KMS-11 (cell line): Measurements from ENCODE around the gene ATMIN.

Experiments
- H2AFZ ChIP-seq: fragments of 200-600 bp; sonication (generic); 2 replicates; pipeline ENCODE4 v1.6.1; 2016; ENCODE audit warnings: antibody characterized with exemption, mixed run types, low read depth
- H3K27ac ChIP-seq: fragments of 200-600 bp; sonication (generic); 2 replicates; pipeline ENCODE4 v1.6.1; 2016; ENCODE audit warnings: mild to moderate bottlenecking, mixed run types
- H3K27me3 ChIP-seq: fragments of 200-600 bp; sonication (generic); 2 replicates; pipeline ENCODE4 v1.6.1; 2017; ENCODE audit warnings: mild to moderate bottlenecking, low read depth, mixed run types, moderate library complexity; ENCODE audit not compliant: insufficient read depth
- H3K36me3 ChIP-seq: fragments of 200-600 bp; sonication (generic); 2 replicates; pipeline ENCODE4 v1.6.1; 2017; ENCODE audit warnings: mild to moderate bottlenecking, mixed run types; ENCODE audit not compliant: insufficient read depth
- H3K4me1 ChIP-seq: fragments of 200-600 bp; sonication (generic); 2 replicates; pipeline ENCODE4 v1.6.1; 2016; ENCODE audit warnings: mild to moderate bottlenecking, low read depth, mixed run types; ENCODE audit not compliant: poor library complexity, severe bottlenecking
- H3K4me2 ChIP-seq: fragments of 200-600 bp; sonication (generic); 2 replicates; pipeline ENCODE4 v1.7.0; 2016; ENCODE audit warnings: mild to moderate bottlenecking, mixed run types
- H3K4me3 ChIP-seq: fragments of 200-600 bp; sonication (generic); IDR thresholded peaks from 2 replicates; pipeline ENCODE4 v1.6.1; 2017; ENCODE audit warnings: low read depth, low read length, mixed read lengths; ENCODE audit not compliant: insufficient read depth
- H3K79me2 ChIP-seq: fragments of 200-600 bp; sonication (generic); 2 replicates; pipeline ENCODE4 v1.6.1; 2016; ENCODE audit warnings: low read depth, mixed run types; ENCODE audit not compliant: insufficient read depth
- H3K9ac ChIP-seq: fragments of 200-600 bp; sonication (generic); 2 replicates; pipeline ENCODE4 v1.6.1; 2016; ENCODE audit warnings: mild to moderate bottlenecking, mixed run types
- H4K20me1 ChIP-seq: fragments of 200-600 bp; sonication (generic); 2 replicates; pipeline ENCODE4 v1.6.1; 2016; ENCODE audit warnings: mild to moderate bottlenecking, mixed run types; ENCODE audit not compliant: insufficient read depth
- CTCF ChIP-seq: fragments of 200-600 bp; sonication (generic); conservative IDR thresholded peaks from 2 replicates; pipeline ENCODE4 v1.6.1; 2017; ENCODE audit warnings: low read depth, mild to moderate bottlenecking, antibody characterized with exemption, low read length, moderate library complexity, mixed read lengths

ATMIN gene

GRCh38 chr16:81073560-81074330 lies 38.1 kb downstream of the ATMIN start:
- Histone ChIP-seq H3K27me3 (no peaks in the 10 kb centered on the region), H3K4me2 (no peak overlapping the region)
- no peak for TF ChIP-seq CTCF

GRCh38 chr16:81076566-81077075 lies 41.0 kb downstream of the ATMIN start:
- Histone ChIP-seq H3K27ac (peak overlapping the region; percentile 66), H2AFZ (peak overlapping the region; percentile 93), H3K27me3 (no peaks in the 10 kb centered on the region), H3K4me2 (peak overlapping the region; percentile 88), H3K9ac (peak overlapping the region; percentile 66; the same call in 1 of the 2 replicates), H3K4me1 (peaks cover 7% of the 10 kb centered on the region), H4K20me1 (no peaks in the 10 kb centered on the region), H3K4me3 (no peak overlapping the region), H3K79me2 (no peaks in the 10 kb centered on the region), H3K36me3 (no peaks in the 10 kb centered on the region)
- TF ChIP-seq CTCF: no peak

More at GRCh38 chr16:81073560-81074330, 38.1 kb downstream of the ATMIN start:
- Histone ChIP-seq H2AFZ (no peak overlapping the region), H3K4me3 (no peak overlapping the region), H3K27ac (no peak overlapping the region), H3K4me1 (peaks cover 7% of the 10 kb centered on the region), H3K36me3 (no peaks in the 10 kb centered on the region), H3K9ac (no peak overlapping the region), H3K79me2 (no peaks in the 10 kb centered on the region), H4K20me1 (no peaks in the 10 kb centered on the region)

GRCh38 chr16:81077076-81077940 lies 41.7 kb downstream of the ATMIN start, which contains the start of gene C16orf46:
Gene C16orf46, minus strand, starts transcription at chr16:81077238. Its CDS starts 13,283 bp downstream, at chr16:81063955.
- TF ChIP-seq CTCF: no peak
- Histone ChIP-seq H3K27ac (peak within 1 kb of the TSS; percentile 66), H3K4me1 (peaks cover 7% of the 10 kb centered on the region), H3K79me2 (no peaks in the 10 kb centered on the region), H3K36me3 (no peaks in the 10 kb centered on the region), H3K4me3 (no peak within 1 kb of the TSS), H4K20me1 (no peaks in the 10 kb centered on the region), H3K9ac (peak within 1 kb of the TSS; percentile 66), H3K27me3 (no peaks in the 10 kb centered on the region), H3K4me2 (peak within 1 kb of the TSS; percentile 88), H2AFZ (peak within 1 kb of the TSS; percentile 93)

- Histone ChIP-seq H3K4me3 (no peak overlapping the region), H4K20me1 (no peaks in the 10 kb centered on the region), H3K4me1 (peaks cover 7% of the 10 kb centered on the region), H3K4me2 (no peak overlapping the region), H3K27me3 (no peaks in the 10 kb centered on the region), H3K9ac (no peak overlapping the region), H3K79me2 (no peaks in the 10 kb centered on the region), H3K27ac (no peak overlapping the region), H3K36me3 (no peaks in the 10 kb centered on the region), H2AFZ (no peak overlapping the region)
- no peak for TF ChIP-seq CTCF
These were observed 44.6 kb downstream of the ATMIN start for GRCh38 chr16:81080233-81080632.
